ENCODE results near the gene EYS. TPM values are rescaled to one million over a fixed set of nuclear protein-coding genes. Genes with fewer than 3 reads are reported as not detected.
"Not testable (repeated sequence)": the region's sequence is repeated elsewhere in the genome, so short reads cannot be mapped to it uniquely, and the experiment has no call there.

Gene EYS
- total and polyA plus RNA-seq, 4 donors: 0.08 to 0.63 (median 0.36) TPM

DNA sequence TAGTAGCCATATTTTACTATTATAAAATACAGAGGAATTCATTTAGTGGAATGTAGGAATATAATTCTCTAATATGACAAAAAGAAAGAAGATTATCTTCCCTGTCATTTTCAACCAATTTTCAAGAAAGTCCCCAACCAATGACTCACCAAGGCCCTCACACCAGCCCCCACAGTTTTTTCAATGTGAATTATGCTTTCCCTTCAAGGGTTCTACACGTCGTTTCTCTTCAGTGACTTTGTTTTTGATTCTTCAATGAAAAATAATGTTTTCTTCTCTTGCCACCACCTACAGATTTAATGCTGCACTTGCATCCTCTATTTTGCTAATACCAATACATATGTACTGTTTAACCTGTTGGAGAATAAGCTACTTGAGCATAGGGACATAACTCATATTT is 1230.1 kb downstream of the EYS start:
- 32% methylated on average over 2 of the region's 2 CpGs for WGBS
- no peak for DNase-seq (ENCODE audit: low spot score)

DNA sequence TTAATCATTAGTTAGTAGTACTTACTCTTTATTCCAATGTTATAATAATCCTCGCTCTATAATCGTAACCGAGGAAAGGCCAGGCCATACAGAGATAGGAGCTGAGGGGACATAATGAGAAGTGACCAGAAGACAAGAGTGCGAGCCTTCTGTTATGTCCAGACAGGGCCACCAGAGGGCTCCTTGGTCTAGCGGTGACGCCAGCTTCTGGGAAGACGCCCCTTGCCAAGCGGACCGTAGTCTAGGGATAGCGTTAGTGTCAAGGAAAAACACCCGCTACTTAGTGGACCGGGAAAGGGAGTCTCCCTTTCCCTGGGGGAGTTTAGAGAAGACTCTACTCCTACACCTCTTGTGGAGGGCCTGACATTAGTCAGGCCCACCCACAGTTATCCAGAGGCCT is 1237.6 kb downstream of the EYS start:
- not testable (repeated sequence) for H3K4me1 ChIP-seq (ENCODE audit: control insufficient read depth in 4 of 4, insufficient read depth in 4 of 4, low read length in 3 of 4); H3K27ac ChIP-seq (ENCODE audit: low read depth in 1 of 2, low read length in 2 of 2); H3K4me3 ChIP-seq (ENCODE audit: low read depth in 1 of 3, low read length in 3 of 3); H3K27me3 ChIP-seq (ENCODE audit: control insufficient read depth in 4 of 4, insufficient read depth in 4 of 4, low read length in 3 of 4); H3K9ac ChIP-seq (ENCODE audit: low read depth in 1 of 2, low read length in 2 of 2); DNase-seq (ENCODE audit: low spot score); H3K9me3 ChIP-seq (ENCODE audit: control insufficient read depth in 4 of 4, low read length in 3 of 4); H3K36me3 ChIP-seq (ENCODE audit: control insufficient read depth in 4 of 4, insufficient read depth in 3 of 4, low read depth in 1 of 4, low read length in 3 of 4)
- 62% methylated on average over 12 of the region's 12 CpGs for WGBS
- peak; percentile 5 to 39 for TF ChIP-seq RAD21 (IDR thresholded peaks at IDR 0.05)

More for the DNA sequence above, 1230.1 kb downstream of the EYS start:
- Histone ChIP-seq H3K27ac (ENCODE audit: low read depth in 1 of 2, low read length in 2 of 2) (no peak overlapping the region), H3K4me3 (ENCODE audit: low read depth in 1 of 3, low read length in 3 of 3) (no peak overlapping the region), H3K9ac (ENCODE audit: low read depth in 1 of 2, low read length in 2 of 2) (no peak overlapping the region), H3K27me3 (ENCODE audit: control insufficient read depth in 4 of 4, insufficient read depth in 4 of 4, low read length in 3 of 4) (no peaks in the 10 kb centered on the region), H3K36me3 (ENCODE audit: control insufficient read depth in 4 of 4, insufficient read depth in 3 of 4, low read depth in 1 of 4, low read length in 3 of 4) (no peaks in the 10 kb centered on the region), H3K9me3 (ENCODE audit: control insufficient read depth in 4 of 4, low read length in 3 of 4) (no peaks in the 10 kb centered on the region), H3K4me1 (ENCODE audit: control insufficient read depth in 4 of 4, insufficient read depth in 4 of 4, low read length in 3 of 4) (no peaks in the 10 kb centered on the region)
- TF ChIP-seq, protein P1, sequence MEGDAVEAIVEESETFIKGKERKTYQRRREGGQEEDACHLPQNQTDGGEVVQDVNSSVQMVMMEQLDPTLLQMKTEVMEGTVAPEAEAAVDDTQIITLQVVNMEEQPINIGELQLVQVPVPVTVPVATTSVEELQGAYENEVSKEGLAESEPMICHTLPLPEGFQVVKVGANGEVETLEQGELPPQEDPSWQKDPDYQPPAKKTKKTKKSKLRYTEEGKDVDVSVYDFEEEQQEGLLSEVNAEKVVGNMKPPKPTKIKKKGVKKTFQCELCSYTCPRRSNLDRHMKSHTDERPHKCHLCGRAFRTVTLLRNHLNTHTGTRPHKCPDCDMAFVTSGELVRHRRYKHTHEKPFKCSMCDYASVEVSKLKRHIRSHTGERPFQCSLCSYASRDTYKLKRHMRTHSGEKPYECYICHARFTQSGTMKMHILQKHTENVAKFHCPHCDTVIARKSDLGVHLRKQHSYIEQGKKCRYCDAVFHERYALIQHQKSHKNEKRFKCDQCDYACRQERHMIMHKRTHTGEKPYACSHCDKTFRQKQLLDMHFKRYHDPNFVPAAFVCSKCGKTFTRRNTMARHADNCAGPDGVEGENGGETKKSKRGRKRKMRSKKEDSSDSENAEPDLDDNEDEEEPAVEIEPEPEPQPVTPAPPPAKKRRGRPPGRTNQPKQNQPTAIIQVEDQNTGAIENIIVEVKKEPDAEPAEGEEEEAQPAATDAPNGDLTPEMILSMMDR (IDR thresholded peaks at IDR 0.05; ENCODE audit: low read depth, low read length, missing input control): no peak
- TF ChIP-seq RXRA (IDR thresholded peaks at IDR 0.05): no peak
- TF ChIP-seq FOXA2 (IDR thresholded peaks at IDR 0.05): no peak

DNA sequence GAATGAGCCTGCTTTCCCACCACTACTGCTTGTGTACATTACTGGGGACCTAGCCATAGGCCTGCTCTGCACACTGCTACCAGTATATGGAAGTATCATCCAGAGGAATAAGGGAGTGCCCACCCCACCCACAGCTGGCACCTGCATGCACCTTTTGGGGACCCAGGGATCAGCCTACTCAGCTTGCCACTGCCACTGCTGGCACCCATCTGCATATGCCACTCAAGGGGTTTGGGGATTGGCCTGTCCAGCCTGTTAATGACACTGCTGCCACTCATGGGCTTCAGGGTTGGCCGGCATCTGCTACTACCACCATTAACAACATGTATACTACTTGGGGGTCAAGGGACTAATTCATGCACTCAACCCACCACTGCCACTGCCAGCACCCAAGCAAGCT is 1239.4 kb downstream of the EYS start:
- Histone ChIP-seq H3K36me3 (ENCODE audit: control insufficient read depth in 4 of 4, insufficient read depth in 3 of 4, low read depth in 1 of 4, low read length in 3 of 4) (no peaks in the 10 kb centered on the region), H3K27ac (ENCODE audit: low read depth in 1 of 2, low read length in 2 of 2) (no peak overlapping the region), H3K9me3 (ENCODE audit: control insufficient read depth in 4 of 4, low read length in 3 of 4) (peaks cover 0 to 2% (median 0%) of the 10 kb centered on the region in 4 donors), H3K4me1 (ENCODE audit: control insufficient read depth in 4 of 4, insufficient read depth in 4 of 4, low read length in 3 of 4) (no peaks in the 10 kb centered on the region), H3K4me3 (ENCODE audit: low read depth in 1 of 3, low read length in 3 of 3) (no peak overlapping the region), H3K9ac (ENCODE audit: low read depth in 1 of 2, low read length in 2 of 2) (no peak overlapping the region), H3K27me3 (ENCODE audit: control insufficient read depth in 4 of 4, insufficient read depth in 4 of 4, low read length in 3 of 4) (no peaks in the 10 kb centered on the region)
- TF ChIP-seq RAD21 (IDR thresholded peaks at IDR 0.05): no peak
- TF ChIP-seq EGR1 (IDR thresholded peaks at IDR 0.05; ENCODE audit: low read depth in 2 of 2): no peak
- TF ChIP-seq RXRA (IDR thresholded peaks at IDR 0.05): no peak
- no peak for TF ChIP-seq SP1 (IDR thresholded peaks at IDR 0.05)
- TF ChIP-seq GABPA (IDR thresholded peaks at IDR 0.05 in 1 of 2, conservative IDR thresholded peaks at IDR 0.05 in 1 of 2): no peak
- no peak for TF ChIP-seq FOXA2 (IDR thresholded peaks at IDR 0.05)
- TF ChIP-seq TAF1 (conservative IDR thresholded peaks at IDR 0.05): no peak
- TF ChIP-seq, protein P2, sequence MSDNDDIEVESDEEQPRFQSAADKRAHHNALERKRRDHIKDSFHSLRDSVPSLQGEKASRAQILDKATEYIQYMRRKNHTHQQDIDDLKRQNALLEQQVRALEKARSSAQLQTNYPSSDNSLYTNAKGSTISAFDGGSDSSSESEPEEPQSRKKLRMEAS (IDR thresholded peaks at IDR 0.05): no peak
- no peak for TF ChIP-seq YY1 (IDR thresholded peaks at IDR 0.05)
- TF ChIP-seq, protein P3, sequence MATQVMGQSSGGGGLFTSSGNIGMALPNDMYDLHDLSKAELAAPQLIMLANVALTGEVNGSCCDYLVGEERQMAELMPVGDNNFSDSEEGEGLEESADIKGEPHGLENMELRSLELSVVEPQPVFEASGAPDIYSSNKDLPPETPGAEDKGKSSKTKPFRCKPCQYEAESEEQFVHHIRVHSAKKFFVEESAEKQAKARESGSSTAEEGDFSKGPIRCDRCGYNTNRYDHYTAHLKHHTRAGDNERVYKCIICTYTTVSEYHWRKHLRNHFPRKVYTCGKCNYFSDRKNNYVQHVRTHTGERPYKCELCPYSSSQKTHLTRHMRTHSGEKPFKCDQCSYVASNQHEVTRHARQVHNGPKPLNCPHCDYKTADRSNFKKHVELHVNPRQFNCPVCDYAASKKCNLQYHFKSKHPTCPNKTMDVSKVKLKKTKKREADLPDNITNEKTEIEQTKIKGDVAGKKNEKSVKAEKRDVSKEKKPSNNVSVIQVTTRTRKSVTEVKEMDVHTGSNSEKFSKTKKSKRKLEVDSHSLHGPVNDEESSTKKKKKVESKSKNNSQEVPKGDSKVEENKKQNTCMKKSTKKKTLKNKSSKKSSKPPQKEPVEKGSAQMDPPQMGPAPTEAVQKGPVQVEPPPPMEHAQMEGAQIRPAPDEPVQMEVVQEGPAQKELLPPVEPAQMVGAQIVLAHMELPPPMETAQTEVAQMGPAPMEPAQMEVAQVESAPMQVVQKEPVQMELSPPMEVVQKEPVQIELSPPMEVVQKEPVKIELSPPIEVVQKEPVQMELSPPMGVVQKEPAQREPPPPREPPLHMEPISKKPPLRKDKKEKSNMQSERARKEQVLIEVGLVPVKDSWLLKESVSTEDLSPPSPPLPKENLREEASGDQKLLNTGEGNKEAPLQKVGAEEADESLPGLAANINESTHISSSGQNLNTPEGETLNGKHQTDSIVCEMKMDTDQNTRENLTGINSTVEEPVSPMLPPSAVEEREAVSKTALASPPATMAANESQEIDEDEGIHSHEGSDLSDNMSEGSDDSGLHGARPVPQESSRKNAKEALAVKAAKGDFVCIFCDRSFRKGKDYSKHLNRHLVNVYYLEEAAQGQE (IDR thresholded peaks at IDR 0.05): no peak
- TF ChIP-seq, protein P4, sequence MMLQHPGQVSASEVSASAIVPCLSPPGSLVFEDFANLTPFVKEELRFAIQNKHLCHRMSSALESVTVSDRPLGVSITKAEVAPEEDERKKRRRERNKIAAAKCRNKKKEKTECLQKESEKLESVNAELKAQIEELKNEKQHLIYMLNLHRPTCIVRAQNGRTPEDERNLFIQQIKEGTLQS (IDR thresholded peaks at IDR 0.05): no peak
- 96% methylated on average over 1 of the region's 1 CpG for WGBS
- no peak for DNase-seq (ENCODE audit: low spot score)
